Adrenal gland (tissue), 12 donors: Measurements from ENCODE around the gene PAWR. TPM values are rescaled to one million over a fixed set of nuclear protein-coding genes. Genes with fewer than 3 reads are reported as not detected.

Experiments used
- DNase-seq, 7 donors: peaks; one replicate each; pipeline ENCODE4 v3.0.0-alpha.2; 2019 to 2020
- H3K27ac ChIP-seq, 5 donors: fragments of 200-600 bp; sonication (generic) in 4 of 5; 1 replicate in 3 of 5; 2 replicates in 2 of 5; pipeline versions ENCODE4 v1.5.1 to v1.8.0; 2016 to 2020; ENCODE audit warnings: mild to moderate bottlenecking in 1 of 5
- H3K27me3 ChIP-seq: fragments of 200-600 bp; 2 replicates; pipeline ENCODE4 v1.8.0; 2021
- H3K36me3 ChIP-seq, 2 donors: fragments of 200-600 bp; replicated peaks in 1 of 2; 1 replicate in 1 of 2; 2 replicates in 1 of 2; pipeline versions ENCODE4 v1.5.1 to v1.8.0; 2018 to 2022
- H3K4me1 ChIP-seq, 2 donors: fragments of 200-600 bp; replicated peaks in 1 of 2; 1 replicate in 1 of 2; 2 replicates in 1 of 2; pipeline versions ENCODE4 v1.5.1 to v1.8.0; 2018 to 2021
- H3K4me3 ChIP-seq, 4 donors: fragments of 200-600 bp; sonication (generic) in 3 of 4; one replicate each; pipeline ENCODE4 v1.5.1; 2016 to 2018
- H3K9me3 ChIP-seq, 3 donors: fragments of 200-600 bp; sonication (generic) in 1 of 3; replicated peaks in 1 of 3; 1 replicate in 2 of 3; 2 replicates in 1 of 3; pipeline versions ENCODE4 v1.5.1 to v1.8.0; 2016 to 2021
- POLR2A ChIP-seq, 2 donors: fragments of 450-650 bp; IDR thresholded peaks; one replicate each; pipeline ENCODE4 v1.6.1; 2017; ENCODE audit warnings: antibody characterized with exemption in 2 of 2, mild to moderate bottlenecking in 2 of 2, moderate library complexity in 1 of 2
- WGBS, 4 donors: extraction: QIAGEN DNeasy Blood & Tissue Kit in 2 of 4; methylation state at CpG; one replicate each; pipeline versions ENCODE4 v1.1.5 to v1.1.7; 2013 to 2017; 5-methylcytosine and 5-hydroxymethylcytosine counted together
- intact Hi-C, 2 donors: fragments of 100-400 bp; cut with DNase I; formaldehyde crosslinking; loops; one replicate each; pipeline versions ENCODE4 v1.14.1 to v1.15.0; 2022 to 2023
- polyA plus RNA-seq, 3 donors: library from polyadenylated mRNA; stranded (reverse); fragments of 200-250 nt in 2 of 3; fragments of 350-450 nt in 1 of 3; fragmentation: Illumina TruSeq in 1 of 3; extraction: RNeasy Lipid Tissue Mini Kit (QIAGEN cat#74804) in 1 of 3; gene quantifications; one replicate each; pipeline ENCODE4 v1.2.3, GENCODE V29; 2013 to 2014
- total RNA-seq, 9 donors: library from RNA; depleted of rRNA in 4 of 9; stranded (reverse); fragments of >200 nt in 4 of 9; fragments of 120-200 nt in 1 of 9; fragmentation: NEBNext Ultra II Directional in 1 of 9; extraction: Animal tissue kit (Norgen Biotek cat#: 25700) in 1 of 9; gene quantifications; one replicate each; pipeline versions ENCODE4 v1.1.0 to v1.2.4, GENCODE V29; 2013 to 2023
- TF ChIP-seq, protein P1 (sequence below), 6 experiments: fragments of 450-650 bp in 4 of 6; fragments of 200-600 bp in 2 of 6; sonication (generic) in 1 of 6; IDR thresholded peaks; 1 replicate in 5 of 6; 2 replicates in 1 of 6; pipeline versions ENCODE4 v1.5.1 to v1.8.0; 2016 to 2021; ENCODE audit warnings: antibody characterized with exemption in 6 of 6, mild to moderate bottlenecking in 2 of 6, moderate library complexity in 1 of 6
- donor health status: healthy with polysubstance abuse.
- donor health status: Bipolar disorder and iron deficiency.
- donor health status: DM: yes; HTN: yes; CAD: no.
- donor health status: DM: no; HTN: no; CAD: no.
- donor health status: DM: no; HTN: no; CAD: no.
- donor health status: DM: yes; HTN: yes; CAD: no.

The PAWR gene
- total and polyA plus RNA-seq, 12 donors, result 8.5 to 63.7 (median 24.6) TPM

DNA sequence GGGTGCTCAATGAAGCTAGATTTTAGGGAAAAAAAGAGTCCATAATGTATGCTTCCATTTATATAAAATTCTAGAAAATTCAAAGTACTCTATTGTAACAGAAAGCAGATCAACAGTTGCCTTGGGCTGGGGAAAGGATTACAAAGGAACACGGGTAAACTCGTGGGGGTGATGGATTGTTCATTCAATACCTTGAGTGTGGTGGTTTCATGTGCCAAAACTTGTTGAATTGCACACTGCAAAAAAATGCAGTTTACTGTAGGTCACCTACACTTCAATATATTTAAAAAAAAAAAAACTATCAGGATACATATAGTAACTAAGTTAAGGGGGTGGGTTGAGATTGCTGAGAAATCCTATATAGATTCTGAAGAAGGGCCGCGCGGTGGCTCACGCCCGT lies 33.6 kb downstream of the PAWR start:
- intact Hi-C loops, result no loop called here
- Histone ChIP-seq H3K4me1 (peaks cover 4 to 15% of the 10 kb centered on the region in 2 donors), H3K4me3 (no peak overlapping the region), H3K36me3 (no peaks in the 10 kb centered on the region), H3K27ac (no peak overlapping the region), H3K9me3 (no peaks in the 10 kb centered on the region), H3K27me3 (no peaks in the 10 kb centered on the region)
- WGBS, 4 donors, result 95 to 97% (median 96%) methylated on average over 7 of the region's 7 CpGs
- no peak for DNase-seq
- TF ChIP-seq, protein P1, sequence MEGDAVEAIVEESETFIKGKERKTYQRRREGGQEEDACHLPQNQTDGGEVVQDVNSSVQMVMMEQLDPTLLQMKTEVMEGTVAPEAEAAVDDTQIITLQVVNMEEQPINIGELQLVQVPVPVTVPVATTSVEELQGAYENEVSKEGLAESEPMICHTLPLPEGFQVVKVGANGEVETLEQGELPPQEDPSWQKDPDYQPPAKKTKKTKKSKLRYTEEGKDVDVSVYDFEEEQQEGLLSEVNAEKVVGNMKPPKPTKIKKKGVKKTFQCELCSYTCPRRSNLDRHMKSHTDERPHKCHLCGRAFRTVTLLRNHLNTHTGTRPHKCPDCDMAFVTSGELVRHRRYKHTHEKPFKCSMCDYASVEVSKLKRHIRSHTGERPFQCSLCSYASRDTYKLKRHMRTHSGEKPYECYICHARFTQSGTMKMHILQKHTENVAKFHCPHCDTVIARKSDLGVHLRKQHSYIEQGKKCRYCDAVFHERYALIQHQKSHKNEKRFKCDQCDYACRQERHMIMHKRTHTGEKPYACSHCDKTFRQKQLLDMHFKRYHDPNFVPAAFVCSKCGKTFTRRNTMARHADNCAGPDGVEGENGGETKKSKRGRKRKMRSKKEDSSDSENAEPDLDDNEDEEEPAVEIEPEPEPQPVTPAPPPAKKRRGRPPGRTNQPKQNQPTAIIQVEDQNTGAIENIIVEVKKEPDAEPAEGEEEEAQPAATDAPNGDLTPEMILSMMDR (IDR thresholded peaks at IDR 0.05), result no peak
- TF ChIP-seq POLR2A (IDR thresholded peaks at IDR 0.05), result no peak

- intact Hi-C loops, result no loop called here
- H3K27ac ChIP-seq, result no peak overlapping the region
- TF ChIP-seq POLR2A (IDR thresholded peaks at IDR 0.05), result no peak
- TF ChIP-seq, protein P1 (IDR thresholded peaks at IDR 0.05), result no peak
- H3K27me3 ChIP-seq, result no peaks in the 10 kb centered on the region
- 91 to 97% (median 96%) methylated on average over 2 of the region's 2 CpGs for WGBS, 4 donors
- H3K4me1 ChIP-seq, result peaks cover 0 to 9% of the 10 kb centered on the region in 2 donors
- DNase-seq, result no peak
- no peaks in the 10 kb centered on the region for H3K36me3 ChIP-seq
- H3K4me3 ChIP-seq, result no peak overlapping the region
- no peaks in the 10 kb centered on the region for H3K9me3 ChIP-seq
Measured at GRCh38 chr12:79655036-79655435, 35.7 kb downstream of the PAWR start.

DNA sequence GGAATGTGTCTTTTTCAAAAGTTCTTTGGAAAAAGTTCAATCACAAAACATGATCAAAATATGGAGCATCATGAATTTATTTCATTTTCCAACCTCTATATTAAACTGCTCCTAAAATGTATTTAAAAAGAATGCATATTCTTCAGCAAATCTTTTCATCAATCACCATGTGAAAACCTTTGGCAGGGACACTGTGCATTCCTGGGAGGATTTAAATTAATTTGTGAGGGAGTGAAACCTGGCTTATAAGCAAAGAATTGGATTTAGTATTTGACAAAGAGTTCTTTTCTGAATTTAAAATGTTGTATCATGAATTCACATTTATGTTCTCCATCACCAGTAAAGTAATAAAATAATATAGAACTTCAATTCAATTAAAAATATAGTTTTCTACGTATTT lies 38.2 kb downstream of the PAWR start:
- intact Hi-C loops, result no loop called here
- WGBS, 4 donors, result 76 to 90% (median 87%) methylated on average over 1 of the region's 1 CpG
- H3K27me3 ChIP-seq, result no peaks in the 10 kb centered on the region
- no peak overlapping the region for H3K27ac ChIP-seq
- H3K4me3 ChIP-seq, result no peak overlapping the region
- H3K4me1 ChIP-seq, result peaks cover 0 to 3% of the 10 kb centered on the region in 2 donors
- DNase-seq, result no peak
- no peaks in the 10 kb centered on the region for H3K36me3 ChIP-seq
- H3K9me3 ChIP-seq, result no peaks in the 10 kb centered on the region
- TF ChIP-seq, protein P1 (IDR thresholded peaks at IDR 0.05), result no peak
- TF ChIP-seq POLR2A (IDR thresholded peaks at IDR 0.05), result no peak

- TF ChIP-seq, protein P1 (IDR thresholded peaks at IDR 0.05), result no peak
- TF ChIP-seq POLR2A (IDR thresholded peaks at IDR 0.05), result no peak
- 80 to 95% (median 84%) methylated on average over 2 of the region's 2 CpGs for WGBS, 4 donors
- Histone ChIP-seq H3K27ac (no peak overlapping the region), H3K27me3 (no peaks in the 10 kb centered on the region), H3K36me3 (no peaks in the 10 kb centered on the region), H3K4me3 (no peak overlapping the region), H3K4me1 (peaks cover 0 to 3% of the 10 kb centered on the region in 2 donors), H3K9me3 (no peaks in the 10 kb centered on the region)
- DNase-seq, result no peak
- intact Hi-C loops, result no loop called here
Measured at GRCh38 chr12:79650440-79650839, 40.3 kb downstream of the PAWR start.
